Glomerular visceral epithelial cell (primary cell): ENCODE measurements around the gene HIGD1B.

ENCODE experiments used
- DNase-seq: peaks from one replicate; pipeline ENCODE4 v3.0.0-alpha.2; 2016; ENCODE audit errors: extremely low spot score

The HIGD1B gene

DNA sequence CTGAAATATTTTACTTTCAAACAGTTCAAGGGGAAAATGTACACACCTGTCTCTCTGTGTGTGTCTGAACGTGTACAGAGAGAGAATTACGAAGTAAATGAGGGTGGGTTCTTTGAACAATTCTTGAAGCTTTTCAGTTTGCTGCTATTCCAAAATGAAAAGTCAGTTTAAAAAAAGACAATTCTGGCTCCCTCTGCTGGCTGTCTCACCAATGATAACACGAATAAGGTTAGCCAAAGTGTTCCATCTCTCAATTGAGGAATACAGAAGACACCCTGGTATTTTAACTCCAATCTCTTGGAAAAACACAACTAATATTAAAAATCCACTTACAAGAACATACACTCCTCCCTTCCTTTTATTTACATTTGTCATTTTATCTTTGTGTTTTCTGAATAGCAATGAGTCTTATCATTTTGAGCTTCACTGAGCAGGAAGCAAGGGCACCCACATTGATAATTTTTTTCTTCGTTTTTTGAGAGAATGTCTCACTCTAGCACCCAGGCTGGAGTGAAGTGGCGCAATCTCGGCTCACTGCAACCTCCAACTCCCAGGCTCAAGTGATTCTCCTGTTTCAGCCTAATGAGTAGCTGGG is 31.0 kb downstream of the HIGD1B start:
- DNase-seq, result peak; percentile 47

- DNase-seq, result no peak
Observed at GRCh38 chr17:44879376-44879775, 31.7 kb downstream of the HIGD1B start.

DNA sequence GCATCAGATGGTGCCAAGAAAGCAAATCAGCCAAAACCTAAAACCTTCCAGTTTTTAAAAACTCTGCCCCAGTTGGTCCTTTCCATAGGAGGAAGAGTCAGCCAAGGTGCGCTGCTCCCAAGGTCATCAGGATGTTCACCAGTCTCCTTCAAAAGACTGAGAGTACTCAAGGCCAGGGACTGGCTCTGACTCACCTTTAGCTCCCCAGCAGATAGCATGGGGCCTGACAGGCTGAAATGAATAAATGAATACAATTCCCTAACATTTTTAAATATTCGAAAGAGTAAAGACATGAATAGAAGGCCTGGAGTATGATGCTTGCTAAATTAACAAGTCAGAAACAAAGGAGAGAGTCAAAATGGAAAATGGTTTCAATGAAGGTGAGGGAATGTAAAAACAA is 32.4 kb downstream of the HIGD1B start:
- DNase-seq, result no peak

DNA sequence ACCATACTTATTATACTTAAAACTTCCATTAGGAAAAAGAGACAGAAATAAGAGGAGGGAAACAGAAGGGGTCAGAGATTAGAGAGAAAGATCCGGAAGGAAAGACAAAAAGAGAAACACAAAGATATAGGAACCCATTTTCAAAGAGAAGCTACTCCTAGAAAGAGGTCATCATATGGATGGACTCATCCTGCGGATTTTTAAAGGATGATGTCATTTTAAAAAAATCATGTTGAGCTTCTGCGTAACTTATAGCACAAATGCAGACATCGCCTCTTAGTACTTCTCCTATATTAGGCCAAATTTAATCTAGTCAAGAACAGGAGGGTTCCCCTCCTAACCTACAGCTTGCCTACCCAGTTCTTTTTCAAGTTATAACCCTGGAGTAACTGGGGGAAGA is 33.5 kb downstream of the HIGD1B start:
- DNase-seq, result no peak

DNA sequence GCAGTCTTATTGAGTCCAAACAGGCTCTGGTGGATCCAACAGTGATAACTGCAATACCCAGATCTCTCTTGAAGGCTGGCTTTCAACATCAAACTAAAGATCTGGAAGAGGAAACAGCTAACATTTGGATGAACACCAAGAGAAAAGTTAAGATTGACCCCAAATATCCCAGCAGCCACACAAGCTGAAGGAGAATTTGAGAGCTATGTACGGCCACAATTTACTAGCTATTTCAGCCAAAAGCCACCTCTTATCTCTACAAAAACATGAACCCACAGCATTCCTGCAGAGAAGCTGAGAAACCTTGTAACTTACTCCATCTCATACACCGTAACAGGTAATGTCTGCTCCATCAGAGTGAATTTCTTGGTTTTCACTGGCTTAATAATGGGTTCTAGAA is 37.3 kb downstream of the HIGD1B start:
- no peak for DNase-seq

DNA sequence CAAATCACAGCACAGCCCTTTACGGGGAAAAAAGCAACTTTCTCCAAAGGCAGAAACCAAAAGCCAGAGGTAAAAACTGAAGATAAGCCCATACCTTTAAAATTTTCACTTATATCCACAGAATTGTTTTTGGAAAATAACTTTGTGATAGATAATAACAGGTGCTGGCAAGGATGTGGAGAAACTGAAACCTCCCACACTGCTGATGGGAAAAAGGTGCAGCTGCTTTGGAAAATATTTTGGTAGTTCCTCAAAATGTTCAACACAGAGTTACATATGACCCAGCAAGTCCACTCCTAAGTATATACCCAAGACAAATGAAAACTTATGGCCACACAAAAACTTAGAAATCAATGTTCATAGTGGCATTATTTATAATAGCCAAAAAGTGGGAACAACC is 39.3 kb downstream of the HIGD1B start:
- no peak for DNase-seq

DNA sequence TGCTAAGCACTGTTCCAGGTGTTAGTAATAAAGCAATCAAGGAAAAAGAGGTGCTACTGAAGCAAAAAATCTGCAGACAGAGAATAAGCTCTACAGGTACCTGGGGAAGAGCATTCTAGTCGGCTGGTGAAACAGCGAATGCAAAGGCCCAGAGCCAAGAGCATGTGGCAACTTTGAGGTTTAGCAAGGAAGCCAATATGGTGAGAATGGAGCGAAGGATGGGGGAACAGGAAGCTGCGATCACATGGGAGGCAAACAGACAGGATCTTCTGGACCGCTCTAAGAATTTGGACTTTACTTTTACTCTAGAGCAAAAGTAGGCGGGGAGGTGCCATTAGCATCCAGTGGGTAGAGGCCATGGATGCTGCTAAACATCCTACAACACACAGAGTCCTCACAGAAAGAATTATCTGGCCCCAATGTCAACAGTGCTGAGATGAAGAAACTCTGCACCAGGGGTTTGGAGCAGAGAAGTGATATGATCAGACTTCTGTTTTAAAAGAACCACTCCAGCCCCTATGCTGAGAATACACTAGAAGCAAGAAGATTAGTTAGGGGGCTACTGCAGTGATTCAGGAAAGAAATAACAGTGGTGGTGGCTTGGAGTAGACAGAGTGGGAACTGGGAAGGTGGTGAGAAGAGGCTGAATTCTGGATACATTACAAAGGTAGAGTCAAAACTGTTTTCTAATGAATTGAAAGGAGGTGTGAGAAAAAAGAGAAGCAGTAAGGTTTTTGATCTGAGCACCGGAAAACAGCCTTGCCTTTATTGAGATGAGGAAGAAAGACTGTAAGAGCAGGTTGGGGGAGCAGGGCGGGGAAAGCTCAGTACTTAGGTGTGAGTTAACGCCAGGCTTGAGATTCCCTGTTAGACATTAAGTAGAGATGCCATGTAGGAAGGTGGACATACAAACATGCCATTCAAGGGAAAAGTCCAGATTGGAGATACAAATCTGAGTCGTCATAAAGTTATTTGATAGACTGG is 40.6 kb downstream of the HIGD1B start:
- DNase-seq, result no peak

DNA sequence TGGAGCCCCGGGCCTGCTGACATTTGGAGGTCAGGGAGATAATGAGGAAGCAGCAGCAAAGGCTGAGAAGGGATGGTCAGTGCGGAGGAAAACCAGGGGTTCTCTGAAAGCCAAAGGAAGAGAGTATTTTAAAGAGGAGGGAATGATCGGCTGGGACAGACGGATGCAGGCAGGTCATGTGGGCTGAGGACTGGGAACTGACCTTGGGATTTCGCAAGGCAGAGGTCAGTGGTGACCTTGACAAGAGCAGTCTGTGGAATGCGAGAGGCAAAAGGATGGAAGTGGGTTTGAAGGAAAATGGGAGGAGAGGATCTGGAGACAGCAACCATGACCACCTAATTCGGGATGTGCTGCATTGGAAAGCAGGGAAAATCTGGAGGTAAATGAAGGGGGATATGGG is 41.3 kb downstream of the HIGD1B start:
- no peak for DNase-seq

GRCh38 chr17:44892250-44892649 is 44.6 kb downstream of the HIGD1B start:
- DNase-seq, result no peak

- no peak for DNase-seq
Observed at GRCh38 chr17:44894642-44895041, 47.0 kb downstream of the HIGD1B start.

GRCh38 chr17:44898768-44899073 is 51.0 kb downstream of the HIGD1B start:
- DNase-seq, result no peak

- peak; percentile 89 for DNase-seq
Observed at GRCh38 chr17:44899074-44899782, 51.5 kb downstream of the HIGD1B start, which contains the start of gene EFTUD2. TSS of gene EFTUD2 (minus strand) at chr17:44899445. CDS start at chr17:44894521, 4,924 bp downstream.
